Measurements from ENCODE around the gene MIPOL1.
"Not testable (repeated sequence)": the region's sequence is repeated elsewhere in the genome, so short reads cannot be mapped to it uniquely, and the experiment has no call there.

DNA sequence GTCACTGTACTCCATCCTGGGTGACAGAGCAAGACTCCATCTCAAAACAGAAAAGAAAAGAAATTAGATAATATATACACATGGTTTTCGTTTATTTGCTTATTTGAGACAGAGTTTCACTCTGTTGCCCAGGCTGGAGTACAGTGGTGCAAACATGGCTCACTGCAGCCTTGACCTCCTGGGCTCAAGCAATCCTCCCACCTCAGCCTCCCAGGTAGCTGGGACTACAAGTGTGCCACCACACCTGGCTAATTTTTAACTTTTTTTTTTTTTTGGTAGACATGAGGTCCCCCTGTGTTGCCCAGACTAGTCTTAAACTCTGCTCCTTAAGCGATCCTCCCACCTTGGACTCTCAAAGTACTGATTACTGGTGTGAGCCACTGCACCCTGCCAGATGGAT lies 11.9 kb downstream of the MIPOL1 start:
- TF ChIP-seq ZNF785 (tag by site-specific recombination; IDR thresholded peaks at IDR 0.05); GFI1B (tag by site-specific recombination; IDR thresholded peaks at IDR 0.05); ZNF202 (tag by site-specific recombination; IDR thresholded peaks at IDR 0.05; ENCODE audit: borderline replicate concordance): not testable (repeated sequence)
